Panc1 (cell line): ENCODE results near the gene ELAVL1. TPM values are rescaled to one million over a fixed set of nuclear protein-coding genes. Genes with fewer than 3 reads are reported as not detected.

Source experiments
- ATAC-seq: fragments of 200-7000 bp; cut with Tn5 transposase; 2 replicates; pipeline ENCODE4 v1.9.1; 2020; ENCODE audit warnings: mild to moderate bottlenecking, moderate library complexity
- BruUV-seq: library from RNA; stranded (reverse); fragments of 400-500 nt; replicated peaks from 2 replicates; lab custom pipeline; 2021; lab: Mats Ljungman, UMichigan
- CTCF ChIA-PET: fragments of 300-600 bp; sonication (Branson Sonifier 250); formaldehyde crosslinking; loops from one replicate; lab custom pipeline; 2022; ENCODE audit warnings: antibody characterized with exemption; lab: Charles Lee
- POLR2A ChIA-PET: fragments of 300-600 bp; sonication (Branson Sonifier 250); formaldehyde crosslinking; loops from one replicate; lab custom pipeline; 2022; ENCODE audit warnings: antibody characterized with exemption; lab: Charles Lee
- DNase-seq: peaks from one replicate; pipeline ENCODE4 v3.0.0-alpha.2; 2010; ENCODE audit warnings: low read depth, low spot score
- H3K27ac ChIP-seq: 2 replicates; pipeline ENCODE4 v1.5.1; 2011; ENCODE audit warnings: mild to moderate bottlenecking, low read length, inconsistent platforms
- H3K27me3 ChIP-seq: fragments of 200-500 bp; sonication (Bioruptor generic); 2 replicates; pipeline ENCODE4 v1.6.0; 2014; ENCODE audit warnings: low read length, inconsistent platforms; ENCODE audit not compliant: control insufficient read depth, insufficient read depth
- H3K36me3 ChIP-seq: fragments of 200-500 bp; sonication (Bioruptor generic); 2 replicates; pipeline ENCODE4 v1.5.1; 2014; ENCODE audit warnings: inconsistent platforms, mild to moderate bottlenecking, low read length, moderate library complexity; ENCODE audit not compliant: control insufficient read depth, insufficient read depth
- H3K4me1 ChIP-seq: 2 replicates; pipeline ENCODE4 v1.5.1; 2011; ENCODE audit warnings: inconsistent platforms, mild to moderate bottlenecking, low read length, moderate library complexity; ENCODE audit not compliant: control insufficient read depth, insufficient read depth
- H3K4me3 ChIP-seq, 2 experiments: 2 replicates each; pipeline ENCODE4 v1.5.1; 2011 to 2012; ENCODE audit warnings: low read depth in 2 of 2, low read length in 2 of 2, mild to moderate bottlenecking in 2 of 2, inconsistent platforms in 1 of 2, moderate library complexity in 1 of 2
- H3K9me3 ChIP-seq: fragments of 200-500 bp; sonication (Bioruptor generic); 2 replicates; pipeline ENCODE4 v1.5.1; 2014; ENCODE audit warnings: low read depth, mild to moderate bottlenecking, inconsistent platforms, low read length, moderate library complexity; ENCODE audit not compliant: control insufficient read depth, insufficient read depth
- CTCF ChIP-seq: fragments of 450-650 bp; IDR thresholded peaks from 2 replicates; pipeline ENCODE4 v1.5.1; 2017; ENCODE audit warnings: mild to moderate bottlenecking
- POLR2AphosphoS5 ChIP-seq: IDR thresholded peaks from 2 replicates; pipeline ENCODE4 v1.6.1; 2012; ENCODE audit warnings: mild to moderate bottlenecking, low read depth, low read length, moderate library complexity
- SIN3A ChIP-seq: IDR thresholded peaks from 2 replicates; pipeline ENCODE4 v1.6.1; 2012; ENCODE audit warnings: low read depth, mild to moderate bottlenecking, low read length, moderate library complexity, borderline replicate concordance; ENCODE audit not compliant: insufficient read depth
- TCF7L2 ChIP-seq: IDR thresholded peaks from 2 replicates; pipeline ENCODE4 v1.6.1; 2011; ENCODE audit warnings: mild to moderate bottlenecking, low read depth, low read length, inconsistent platforms
- in situ Hi-C: cut with HindIII; loops from 2 replicates; pipeline ENCODE4 v1.10.0; 2016; ENCODE audit warnings: low sequenced_read_pairs, low pct_unique_long_range_greater_than_20kb
- intact Hi-C: fragments of 100-400 bp; cut with micrococcal nuclease; formaldehyde crosslinking; loops from one replicate; pipeline ENCODE4 v1.10.0; 2022; ENCODE audit not compliant: unreplicated experiment
- total RNA-seq: library from RNA; stranded (reverse); gene quantifications from one replicate; pipeline ENCODE4 v1.2.1, GENCODE V29; 2021; ENCODE audit not compliant: unreplicated experiment
- TF ChIP-seq, protein P1 (sequence below), 2 experiments: IDR thresholded peaks; 2 replicates each; pipeline ENCODE4 v1.6.1; 2011 to 2012; ENCODE audit warnings: low read depth in 2 of 2, control low read depth in 1 of 2, low read length in 1 of 2, mild to moderate bottlenecking in 1 of 2, moderate library complexity in 1 of 2; ENCODE audit not compliant: insufficient read depth in 1 of 2

Gene ELAVL1
- total RNA-seq, 1 experiment from 2014 or later = 123 TPM

GRCh38 chr19:7931221-7932061 is 74.0 kb downstream of the ELAVL1 start:
- Histone ChIP-seq H3K4me3 (no peak overlapping the region), H3K27ac (peak overlapping the region; percentile 23; the same call in 1 of the 2 replicates), H3K9me3 (no peaks in the 10 kb centered on the region), H3K36me3 (no peaks in the 10 kb centered on the region; the same call in 1 of the 2 replicates), H3K4me1 (peaks cover 41% of the 10 kb centered on the region), H3K27me3 (no peaks in the 10 kb centered on the region)
- intact Hi-C loops (no loop called here), in situ Hi-C loops (no loop called here)
- ChIA-PET POLR2A (interaction anchor here (1.2 kb wide), 1 partner anchor 12 kb away, joined by 3 read pairs; the partner anchor contains the start of gene TIMM44), CTCF (interaction anchor here (0.7 kb wide), 2 partner anchors 10 to 130 kb away, joined by 3 read pairs; no protein-coding TSS in a partner anchor)
- TF ChIP-seq POLR2AphosphoS5 = no peak
- TF ChIP-seq CTCF = no peak
- TF ChIP-seq, protein P1, sequence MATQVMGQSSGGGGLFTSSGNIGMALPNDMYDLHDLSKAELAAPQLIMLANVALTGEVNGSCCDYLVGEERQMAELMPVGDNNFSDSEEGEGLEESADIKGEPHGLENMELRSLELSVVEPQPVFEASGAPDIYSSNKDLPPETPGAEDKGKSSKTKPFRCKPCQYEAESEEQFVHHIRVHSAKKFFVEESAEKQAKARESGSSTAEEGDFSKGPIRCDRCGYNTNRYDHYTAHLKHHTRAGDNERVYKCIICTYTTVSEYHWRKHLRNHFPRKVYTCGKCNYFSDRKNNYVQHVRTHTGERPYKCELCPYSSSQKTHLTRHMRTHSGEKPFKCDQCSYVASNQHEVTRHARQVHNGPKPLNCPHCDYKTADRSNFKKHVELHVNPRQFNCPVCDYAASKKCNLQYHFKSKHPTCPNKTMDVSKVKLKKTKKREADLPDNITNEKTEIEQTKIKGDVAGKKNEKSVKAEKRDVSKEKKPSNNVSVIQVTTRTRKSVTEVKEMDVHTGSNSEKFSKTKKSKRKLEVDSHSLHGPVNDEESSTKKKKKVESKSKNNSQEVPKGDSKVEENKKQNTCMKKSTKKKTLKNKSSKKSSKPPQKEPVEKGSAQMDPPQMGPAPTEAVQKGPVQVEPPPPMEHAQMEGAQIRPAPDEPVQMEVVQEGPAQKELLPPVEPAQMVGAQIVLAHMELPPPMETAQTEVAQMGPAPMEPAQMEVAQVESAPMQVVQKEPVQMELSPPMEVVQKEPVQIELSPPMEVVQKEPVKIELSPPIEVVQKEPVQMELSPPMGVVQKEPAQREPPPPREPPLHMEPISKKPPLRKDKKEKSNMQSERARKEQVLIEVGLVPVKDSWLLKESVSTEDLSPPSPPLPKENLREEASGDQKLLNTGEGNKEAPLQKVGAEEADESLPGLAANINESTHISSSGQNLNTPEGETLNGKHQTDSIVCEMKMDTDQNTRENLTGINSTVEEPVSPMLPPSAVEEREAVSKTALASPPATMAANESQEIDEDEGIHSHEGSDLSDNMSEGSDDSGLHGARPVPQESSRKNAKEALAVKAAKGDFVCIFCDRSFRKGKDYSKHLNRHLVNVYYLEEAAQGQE (IDR thresholded peaks at IDR 0.05; ENCODE audit: insufficient read depth in 1 of 2, low read depth in 2 of 2, low read length in 1 of 2) = no peak
- TF ChIP-seq TCF7L2 = no peak
- no peak for TF ChIP-seq SIN3A
- no peak for ATAC-seq
- no peak for DNase-seq
- no TSS peak for BruUV-seq

DNA sequence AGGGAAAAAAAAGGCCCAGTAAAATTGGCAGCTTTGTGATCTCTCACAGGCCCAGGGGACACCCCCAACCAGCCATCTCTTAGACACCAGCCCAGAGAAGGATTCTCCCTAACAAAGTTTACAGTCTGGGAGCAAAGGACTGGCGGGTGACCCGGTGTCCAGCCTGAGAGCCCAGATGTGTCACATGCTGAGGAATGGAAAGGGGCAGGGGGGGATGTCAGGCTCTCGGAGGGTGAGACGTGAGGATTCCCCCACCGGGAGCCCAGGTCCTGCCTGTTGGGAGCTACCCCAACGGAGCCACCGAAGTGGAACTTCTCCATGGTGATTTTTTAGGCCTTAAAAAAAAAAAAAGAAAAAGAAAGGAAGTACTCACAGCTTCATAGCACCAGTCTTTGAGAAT is 74.7 kb downstream of the ELAVL1 start:
- POLR2A ChIA-PET = interaction anchor here (1.2 kb wide), 1 partner anchor 13 kb away, joined by 3 read pairs; the partner anchor contains the start of gene TIMM44

More for the DNA sequence above, 74.7 kb downstream of the ELAVL1 start:
- H3K36me3 ChIP-seq = no peaks in the 10 kb centered on the region; the same call in 1 of the 2 replicates
- peak overlapping the region; percentile 23; the same call in 1 of the 2 replicates for H3K27ac ChIP-seq
- no TSS peak for BruUV-seq
- H3K27me3 ChIP-seq = no peaks in the 10 kb centered on the region
- no peak for DNase-seq
- no peak overlapping the region for H3K4me3 ChIP-seq
- CTCF ChIA-PET = interaction anchor here (0.7 kb wide), 2 partner anchors 11 to 130 kb away, joined by 3 read pairs; no protein-coding TSS in a partner anchor
- no peak for TF ChIP-seq POLR2AphosphoS5
- TF ChIP-seq SIN3A = no peak
- TF ChIP-seq TCF7L2 = no peak
- TF ChIP-seq, protein P1 (IDR thresholded peaks at IDR 0.05; ENCODE audit: insufficient read depth in 1 of 2, low read depth in 2 of 2, low read length in 1 of 2) = no peak
- TF ChIP-seq CTCF = no peak
- ATAC-seq = no peak
- intact Hi-C loops (no loop called here), in situ Hi-C loops (no loop called here)
- no peaks in the 10 kb centered on the region for H3K9me3 ChIP-seq
- peaks cover 44% of the 10 kb centered on the region for H3K4me1 ChIP-seq
